ENCODE measurements around the gene TOR1B.

TOR1B gene

DNA sequence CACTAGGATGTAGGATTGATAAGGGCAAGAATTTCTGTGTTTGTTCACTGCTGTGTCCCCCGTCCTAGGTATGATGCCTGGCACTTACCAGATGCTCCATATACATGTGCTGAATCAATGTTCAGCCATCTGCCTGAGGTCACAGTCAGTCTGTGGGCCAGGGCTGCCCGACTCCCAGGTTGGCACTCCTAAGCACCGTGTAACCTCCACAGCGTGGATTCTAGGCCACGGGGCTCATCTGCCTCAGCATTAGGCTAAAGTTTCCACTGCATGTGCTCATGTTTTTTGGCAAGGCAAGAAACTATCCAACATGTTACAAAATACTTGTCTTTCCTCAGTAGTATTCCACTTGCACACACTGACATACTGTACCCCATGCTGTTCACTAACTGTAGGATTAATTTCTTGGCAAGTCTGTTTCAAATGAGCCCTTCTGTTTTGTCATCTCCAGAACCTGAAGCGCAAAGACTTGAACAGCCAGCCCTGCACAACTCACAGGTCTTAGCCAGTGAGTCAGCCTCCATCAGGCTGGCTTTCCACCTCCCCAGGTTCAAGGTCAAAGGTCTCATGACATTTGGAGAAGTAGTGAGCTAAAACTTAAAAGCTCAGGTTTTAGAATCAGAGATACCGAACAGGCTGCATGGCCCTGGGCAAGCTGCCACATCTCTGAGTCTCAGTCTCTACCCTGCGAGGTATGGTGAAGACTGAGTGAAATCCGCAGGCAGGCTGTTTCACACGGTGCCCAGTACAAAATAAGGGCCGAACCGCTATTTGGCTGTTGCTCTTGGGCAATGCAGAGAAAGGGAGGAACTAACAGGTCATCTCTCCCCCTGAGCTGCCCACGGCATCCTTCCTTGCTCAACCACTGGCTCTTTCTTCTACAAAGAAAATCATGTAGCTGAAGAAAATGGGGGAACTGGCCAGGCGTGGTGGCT lies 13.8 kb downstream of the TOR1B start:
- H3K27me3 Mint-ChIP-seq = no peaks in the 10 kb centered on the region
- H3K9me3 Mint-ChIP-seq = no peaks in the 10 kb centered on the region
- H3K4me1 Mint-ChIP-seq = peaks cover 15% of the 10 kb centered on the region
- ATAC-seq (no peak), DNase-seq (no peak)
- peak overlapping the region; percentile 34 to 75 for H3K27ac Mint-ChIP-seq
- no peak overlapping the region for H3K4me3 Mint-ChIP-seq

DNA sequence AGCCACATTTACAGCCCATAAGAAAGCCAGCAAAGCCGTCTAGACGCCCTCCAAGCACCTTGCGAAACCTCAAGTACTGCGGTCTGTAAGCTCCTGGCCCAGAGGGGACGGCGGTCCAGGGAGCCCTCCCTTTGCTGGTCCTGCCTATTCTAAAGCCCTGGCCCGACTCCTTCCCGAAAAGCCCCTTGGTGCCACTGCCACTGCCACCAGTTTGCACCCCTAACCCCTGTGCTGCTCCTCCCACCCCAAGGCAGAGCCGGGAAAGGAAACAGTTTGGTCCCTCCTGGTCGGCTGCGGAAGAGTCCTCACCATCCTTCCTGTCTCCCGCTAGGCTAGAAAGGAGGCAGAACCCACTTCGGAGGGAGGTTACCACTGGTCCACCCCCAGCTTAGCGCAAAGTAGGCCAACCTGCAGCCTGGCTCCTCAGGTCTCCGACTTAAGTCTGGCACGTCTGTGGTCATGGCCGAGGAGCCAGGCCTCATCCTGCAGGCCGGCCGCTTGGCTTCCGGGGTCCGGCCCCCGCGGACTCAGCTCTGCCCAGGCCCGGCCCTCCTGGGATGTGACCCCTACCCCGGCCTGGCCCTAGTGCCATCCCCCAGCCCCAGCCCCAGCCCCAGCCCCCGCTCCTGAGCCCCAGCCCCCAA lies 20.0 kb downstream of the TOR1B start:
- DNase-seq = peak in 1 of 2 donors; percentile 35
- Mint-ChIP-seq H3K4me3 (peak overlapping the region; percentile 89 to 94), H3K27me3 (no peaks in the 10 kb centered on the region), H3K27ac (peak overlapping the region; percentile 66 to 89), H3K9me3 (no peaks in the 10 kb centered on the region), H3K4me1 (peaks cover 21% of the 10 kb centered on the region)
- peak; percentile 39 for ATAC-seq

DNA sequence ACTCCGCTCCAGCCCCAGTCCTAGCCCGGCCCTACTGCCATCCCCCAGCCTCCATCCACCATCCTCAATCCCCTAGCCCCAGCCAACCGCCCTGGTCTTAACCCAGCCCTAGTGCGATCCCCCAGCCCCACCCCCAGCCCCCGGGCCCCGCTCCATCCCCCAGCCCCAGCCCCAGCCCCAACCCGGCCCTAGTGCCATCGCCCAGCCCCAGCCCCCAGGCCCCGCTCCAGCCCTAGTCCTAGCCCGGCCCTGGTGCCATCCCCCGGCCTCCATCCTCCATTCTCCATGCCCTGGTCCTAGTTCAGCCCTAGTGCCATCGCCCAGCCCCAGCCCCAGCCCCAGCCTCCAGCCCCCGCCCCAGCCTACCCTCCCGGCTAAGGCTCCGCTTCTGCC lies 20.6 kb downstream of the TOR1B start:
- Mint-ChIP-seq H3K9me3 (no peaks in the 10 kb centered on the region), H3K4me1 (peaks cover 18% of the 10 kb centered on the region), H3K27ac (peak overlapping the region; percentile 91 to 97), H3K27me3 (no peaks in the 10 kb centered on the region), H3K4me3 (peak overlapping the region; percentile 89 to 94)
- peak; percentile 67 for ATAC-seq
- no peak for DNase-seq

DNA sequence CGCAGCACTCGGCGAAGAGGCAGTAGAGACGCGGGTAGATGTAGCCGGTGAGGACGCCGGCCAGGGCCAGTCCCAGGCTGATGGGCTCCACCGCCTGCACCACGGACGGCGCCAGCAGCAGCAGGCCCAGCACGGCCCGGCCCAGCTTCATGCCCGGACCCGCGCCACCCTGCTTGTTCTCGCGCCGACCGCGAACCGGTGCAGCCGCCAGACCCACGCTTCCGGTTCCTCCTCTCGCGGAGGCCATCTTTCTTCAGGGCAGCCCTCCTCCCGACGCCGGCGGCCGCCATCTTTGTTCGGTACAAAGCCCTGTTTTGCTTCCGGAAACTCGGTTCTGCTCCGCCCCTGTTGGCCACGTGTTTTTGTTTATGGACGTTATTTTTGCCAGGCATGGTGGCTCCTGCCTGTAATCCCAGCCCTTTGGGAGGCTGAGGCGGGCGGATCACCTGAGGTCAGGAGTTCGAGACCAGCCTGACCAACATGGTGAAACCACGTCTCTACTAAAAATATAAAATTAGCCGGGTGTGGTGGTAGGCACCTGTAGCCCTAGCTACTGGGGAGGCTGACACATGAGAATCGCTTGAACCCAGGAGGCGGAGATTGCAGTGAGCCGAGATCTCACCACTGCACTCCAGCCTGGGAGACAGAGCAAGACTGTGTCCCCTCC lies 21.1 kb downstream of the TOR1B start, which contains the start of gene TOR1A:
Gene TOR1A (minus strand): TSS at position 202 of the 667 bp plus-strand sequence. CDS start 51 bp downstream, at position 151.
- H3K27me3 Mint-ChIP-seq = no peaks in the 10 kb centered on the region
- ATAC-seq (peak; percentile 91), DNase-seq (peak; percentile 88 to 93)
- peak within 1 kb of the TSS; percentile 91 to 97 for H3K27ac Mint-ChIP-seq
- H3K4me3 Mint-ChIP-seq = peak within 1 kb of the TSS; percentile 89 to 94
- H3K9me3 Mint-ChIP-seq = no peaks in the 10 kb centered on the region
- H3K4me1 Mint-ChIP-seq = peaks cover 12% of the 10 kb centered on the region

DNA sequence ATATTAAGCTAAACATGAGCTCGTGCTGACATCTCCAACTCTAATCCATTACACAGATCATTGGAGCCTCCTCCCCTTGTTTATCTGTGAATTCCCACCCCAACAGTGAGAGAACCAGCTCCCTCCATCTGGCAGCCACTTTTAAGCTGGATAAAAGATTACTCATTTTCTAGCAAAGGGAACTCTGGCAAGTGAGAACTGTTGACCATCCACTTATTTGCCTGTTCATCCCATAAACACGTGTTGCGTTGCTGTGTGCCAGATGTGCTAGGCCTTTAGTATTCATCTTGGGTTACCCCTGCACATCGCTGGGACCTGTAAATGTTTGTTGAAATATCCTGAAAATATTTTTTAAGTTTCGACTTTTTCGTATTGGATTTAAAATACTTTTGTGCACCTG lies 23.4 kb downstream of the TOR1B start:
- Mint-ChIP-seq H3K4me3 (no peak overlapping the region), H3K27ac (no peak overlapping the region), H3K27me3 (no peaks in the 10 kb centered on the region), H3K9me3 (no peaks in the 10 kb centered on the region), H3K4me1 (peaks cover 12% of the 10 kb centered on the region)
- ATAC-seq (no peak), DNase-seq (no peak)

DNA sequence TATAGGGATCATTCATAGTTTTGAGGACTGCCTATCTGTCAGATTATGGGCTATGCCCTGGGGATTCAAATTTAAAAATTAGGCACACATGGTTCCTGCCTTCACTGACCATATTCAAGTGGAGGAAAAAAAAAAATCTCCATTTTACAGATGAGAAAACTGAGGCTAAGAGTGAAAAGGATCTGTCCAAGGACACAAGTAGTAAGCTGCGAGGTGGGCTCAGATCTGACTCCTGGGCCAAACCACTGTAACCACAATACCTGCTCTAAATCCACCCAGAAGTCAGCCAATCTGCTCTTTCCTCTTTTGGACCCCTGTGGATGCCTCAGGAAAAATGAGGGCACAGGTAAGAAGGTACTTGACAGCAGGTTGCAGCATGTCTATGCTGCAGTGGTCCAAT lies 23.8 kb downstream of the TOR1B start:
- Mint-ChIP-seq H3K27ac (peak overlapping the region in 1 of 2 donors; percentile 12), H3K9me3 (no peaks in the 10 kb centered on the region), H3K27me3 (no peaks in the 10 kb centered on the region), H3K4me3 (no peak overlapping the region), H3K4me1 (peaks cover 12% of the 10 kb centered on the region)
- no peak for DNase-seq
- ATAC-seq = no peak

DNA sequence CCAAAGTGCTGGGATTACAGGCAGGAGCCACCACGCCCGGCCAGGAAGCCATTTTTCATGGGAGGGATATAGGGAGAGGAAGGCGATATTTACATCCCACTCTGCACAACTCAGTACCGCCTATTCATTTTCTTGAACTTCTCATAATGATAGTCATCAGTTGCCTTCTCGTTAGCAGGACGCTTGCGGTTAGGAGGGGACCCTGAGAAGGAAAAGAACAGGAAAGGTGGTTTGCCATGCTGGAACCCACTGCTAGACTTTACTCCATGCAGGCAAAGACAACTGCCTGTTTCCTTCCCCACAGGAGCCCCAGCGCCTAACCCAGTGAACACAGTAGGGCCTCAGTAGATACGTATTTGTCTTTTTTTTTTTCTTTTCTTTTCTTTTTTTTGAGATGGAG lies 25.1 kb downstream of the TOR1B start:
- no peak for DNase-seq
- H3K4me1 Mint-ChIP-seq = peaks cover 3% of the 10 kb centered on the region
- ATAC-seq = no peak
- H3K9me3 Mint-ChIP-seq = no peaks in the 10 kb centered on the region
- no peak overlapping the region for H3K4me3 Mint-ChIP-seq
- no peaks in the 10 kb centered on the region for H3K27me3 Mint-ChIP-seq
- peak overlapping the region; percentile 57 to 59 for H3K27ac Mint-ChIP-seq

DNA sequence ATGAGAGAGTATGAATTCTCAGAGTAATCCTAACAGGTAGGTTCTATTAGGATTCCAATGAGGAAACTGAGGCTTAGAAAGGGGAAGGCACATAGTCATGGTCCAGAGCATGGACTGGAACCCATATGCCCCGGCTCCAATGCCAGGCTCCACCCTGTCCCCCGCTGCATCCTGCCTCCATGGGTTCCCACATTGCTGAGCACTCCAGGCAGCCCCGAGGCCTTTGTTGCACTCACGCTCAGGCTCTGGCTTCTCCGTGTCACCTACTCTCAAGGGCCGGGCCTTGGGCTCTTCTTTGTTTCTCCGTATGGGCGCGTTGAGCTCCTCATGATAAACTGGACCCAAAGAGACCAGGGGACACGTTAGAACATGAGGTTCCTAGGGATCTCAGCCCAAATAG lies 26.0 kb downstream of the TOR1B start:
- H3K4me3 Mint-ChIP-seq = no peak overlapping the region
- H3K27me3 Mint-ChIP-seq = no peaks in the 10 kb centered on the region
- H3K4me1 Mint-ChIP-seq = peaks cover 10% of the 10 kb centered on the region
- H3K27ac Mint-ChIP-seq = peak overlapping the region in 1 of 2 donors; percentile 28
- no peaks in the 10 kb centered on the region for H3K9me3 Mint-ChIP-seq
- DNase-seq (no peak), ATAC-seq (no peak)

DNA sequence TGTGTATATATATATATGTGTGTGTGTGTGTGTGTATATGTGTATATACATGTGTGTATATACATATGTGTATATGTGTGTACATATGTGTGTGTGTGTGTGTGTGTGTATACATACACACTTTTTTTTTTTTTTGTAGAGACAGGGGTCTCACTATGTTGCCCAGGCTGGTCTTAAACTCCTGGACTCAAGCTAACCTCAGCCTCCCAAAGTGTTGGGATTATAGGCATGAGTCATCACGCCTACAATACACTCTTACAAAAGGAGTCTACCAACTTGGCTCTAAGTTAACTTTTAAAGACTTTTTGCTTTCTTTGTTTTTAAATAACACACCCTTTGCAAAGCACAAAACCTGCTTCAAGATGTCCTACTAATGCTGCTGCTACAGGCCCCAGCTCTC lies 30.0 kb downstream of the TOR1B start:
- peaks cover 34% of the 10 kb centered on the region for H3K4me1 Mint-ChIP-seq
- H3K4me3 Mint-ChIP-seq = peak overlapping the region in 1 of 2 donors; percentile 93
- no peaks in the 10 kb centered on the region for H3K9me3 Mint-ChIP-seq
- no peaks in the 10 kb centered on the region for H3K27me3 Mint-ChIP-seq
- DNase-seq = no peak
- ATAC-seq = no peak
- peak overlapping the region in 1 of 2 donors; percentile 46 for H3K27ac Mint-ChIP-seq

DNA sequence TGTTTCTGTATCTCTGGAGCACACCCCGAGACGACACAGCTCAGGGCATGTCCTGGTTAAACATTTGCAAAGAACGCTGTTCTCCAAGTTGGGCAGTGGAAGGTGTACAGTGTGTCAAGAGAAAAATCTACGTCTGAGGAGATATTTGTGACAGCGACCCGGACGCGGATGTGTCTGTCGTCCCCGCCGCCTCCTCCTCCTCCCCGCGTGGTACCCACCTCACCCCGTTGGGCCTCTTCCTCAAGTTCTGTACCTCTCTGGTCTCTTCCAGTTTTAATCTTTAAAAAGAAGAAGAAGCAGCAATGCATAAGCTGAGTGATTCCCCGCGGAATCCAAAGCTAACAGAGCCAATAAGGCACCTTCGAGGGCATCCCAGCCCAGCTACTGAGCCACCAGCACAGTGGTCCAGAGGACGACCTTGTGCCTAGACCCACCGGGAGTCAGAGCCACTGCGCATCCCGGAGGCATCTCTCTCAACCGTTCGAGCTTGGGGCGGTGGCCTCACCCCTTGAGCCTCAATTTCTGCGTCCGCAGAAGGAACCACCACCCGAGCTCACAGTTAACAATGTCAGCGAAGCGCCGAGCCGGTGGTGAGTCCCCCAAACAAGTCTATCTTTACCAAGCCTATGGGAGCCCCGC lies 31.6 kb downstream of the TOR1B start:
- peak in 1 of 2 donors; percentile 28 for DNase-seq
- Mint-ChIP-seq H3K4me1 (peaks cover 50% of the 10 kb centered on the region), H3K9me3 (no peaks in the 10 kb centered on the region), H3K4me3 (peak overlapping the region; percentile 93 to 96), H3K27ac (peak overlapping the region; percentile 97 to 98), H3K27me3 (no peaks in the 10 kb centered on the region)
- ATAC-seq = peak; percentile 11

DNA sequence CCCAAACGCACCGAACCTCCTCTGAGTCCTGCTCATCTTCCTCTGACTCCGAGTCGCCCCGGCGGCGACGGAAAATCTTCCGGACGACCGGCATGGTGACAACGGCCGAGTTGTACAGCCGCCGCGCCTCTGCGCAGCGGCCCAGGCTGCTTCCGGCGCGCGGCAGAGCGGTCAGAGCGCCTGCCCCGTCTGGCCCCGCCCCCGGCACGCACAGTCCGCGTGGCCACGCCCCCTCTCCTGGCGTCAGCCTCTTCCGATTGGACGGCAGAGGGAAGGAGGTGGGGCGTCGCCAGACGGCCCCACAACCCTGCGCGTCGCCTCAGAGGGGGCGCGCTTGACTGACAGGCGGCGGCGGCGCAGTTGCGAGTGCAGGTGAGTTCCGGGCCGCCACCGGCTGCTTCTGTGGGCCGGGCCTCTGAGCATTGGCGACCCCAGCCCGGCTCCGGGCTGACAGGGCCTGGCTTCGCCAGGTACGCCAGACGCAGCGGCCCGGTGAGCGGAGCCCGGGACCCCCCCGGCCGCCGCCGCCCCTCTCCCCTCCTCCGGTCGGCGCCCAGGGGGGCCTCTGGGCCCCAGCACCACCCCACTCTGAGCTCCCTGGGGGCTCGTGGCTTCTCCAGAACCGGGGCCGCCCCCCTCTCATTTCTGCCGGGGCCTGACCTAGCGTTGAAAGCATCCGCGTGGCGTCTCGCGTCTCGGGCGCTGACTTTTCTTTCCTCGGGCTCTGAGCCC lies 32.3 kb downstream of the TOR1B start, which contains the start of the genes C9orf78 and USP20:
Gene C9orf78 (minus strand): TSS at position 148 of the 732 bp plus-strand sequence. CDS start 54 bp downstream, at position 94.
Gene USP20 (plus strand): TSS at position 331 of the 732 bp plus-strand sequence. CDS start 17,098 bp downstream, outside the sequence.
- Mint-ChIP-seq H3K9me3 (no peaks in the 10 kb centered on the region), H3K4me1 (peaks cover 57% of the 10 kb centered on the region), H3K27ac (peak within 1 kb of the TSS; percentile 97 to 98), H3K27me3 (no peaks in the 10 kb centered on the region), H3K4me3 (peak within 1 kb of the TSS; percentile 93 to 96)
- DNase-seq (peak; percentile 98), ATAC-seq (peak; percentile 91)

DNA sequence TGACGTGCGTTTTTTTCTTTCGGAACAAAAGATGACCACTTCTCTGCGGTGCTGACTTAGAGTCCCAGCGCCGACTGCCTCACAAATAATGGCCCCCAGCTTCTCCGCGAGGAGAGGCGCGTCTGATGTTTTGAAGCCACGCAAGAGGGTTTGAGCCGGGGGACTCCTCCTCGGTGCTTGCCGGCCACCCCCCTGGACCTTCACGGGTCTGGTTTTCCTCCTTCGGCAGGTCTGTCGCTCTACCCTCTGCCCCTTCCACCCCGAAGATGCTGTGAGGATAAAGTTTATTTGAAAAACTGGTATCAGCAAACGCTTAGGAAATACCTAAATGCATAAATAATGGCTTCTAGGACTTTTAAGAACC lies 32.9 kb downstream of the TOR1B start:
- Mint-ChIP-seq H3K4me1 (peaks cover 62% of the 10 kb centered on the region), H3K27me3 (no peaks in the 10 kb centered on the region), H3K27ac (peak overlapping the region; percentile 88 to 97), H3K4me3 (peak overlapping the region; percentile 93 to 96), H3K9me3 (no peaks in the 10 kb centered on the region)
- peak; percentile 10 for ATAC-seq
- DNase-seq = no peak

DNA sequence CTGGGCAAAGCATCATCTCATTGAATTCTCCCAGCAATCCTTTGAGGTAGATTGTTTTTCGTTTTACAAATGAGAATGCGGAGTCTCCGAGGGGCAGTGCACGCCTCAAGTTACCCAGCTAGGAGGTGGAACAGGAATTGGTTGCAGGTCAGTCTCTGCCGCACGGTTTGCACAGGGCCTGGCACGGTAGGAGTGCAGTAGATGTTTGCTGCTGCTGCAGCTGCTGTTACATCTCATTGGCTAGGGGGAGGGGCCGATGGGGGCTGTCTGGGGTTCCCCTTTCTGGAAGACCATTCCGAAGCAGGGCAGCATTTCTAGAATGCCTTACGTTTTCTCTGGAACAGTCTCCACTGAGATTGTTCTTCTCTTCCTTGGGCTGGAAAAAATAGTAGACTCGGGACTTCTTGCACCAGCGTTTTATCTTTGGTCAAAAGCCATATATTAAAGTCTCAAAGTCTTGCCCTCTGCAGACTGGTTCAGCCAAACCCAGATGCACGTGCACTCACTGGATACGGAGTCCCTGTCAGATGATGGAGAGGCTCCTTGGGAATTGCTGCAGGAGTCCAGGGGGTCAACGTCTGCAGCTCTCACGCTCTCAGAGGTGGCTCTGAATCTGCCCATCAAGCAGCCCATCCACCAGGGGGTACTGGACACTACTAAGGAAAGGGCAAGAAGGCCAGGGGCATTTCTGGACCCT lies 33.5 kb downstream of the TOR1B start:
- H3K27ac Mint-ChIP-seq = peak overlapping the region; percentile 88 to 97
- H3K4me1 Mint-ChIP-seq = peaks cover 68% of the 10 kb centered on the region
- no peaks in the 10 kb centered on the region for H3K9me3 Mint-ChIP-seq
- DNase-seq = peak; percentile 27 to 54
- H3K4me3 Mint-ChIP-seq = peak overlapping the region; percentile 93 to 96
- ATAC-seq = peak; percentile 22
- H3K27me3 Mint-ChIP-seq = no peaks in the 10 kb centered on the region

DNA sequence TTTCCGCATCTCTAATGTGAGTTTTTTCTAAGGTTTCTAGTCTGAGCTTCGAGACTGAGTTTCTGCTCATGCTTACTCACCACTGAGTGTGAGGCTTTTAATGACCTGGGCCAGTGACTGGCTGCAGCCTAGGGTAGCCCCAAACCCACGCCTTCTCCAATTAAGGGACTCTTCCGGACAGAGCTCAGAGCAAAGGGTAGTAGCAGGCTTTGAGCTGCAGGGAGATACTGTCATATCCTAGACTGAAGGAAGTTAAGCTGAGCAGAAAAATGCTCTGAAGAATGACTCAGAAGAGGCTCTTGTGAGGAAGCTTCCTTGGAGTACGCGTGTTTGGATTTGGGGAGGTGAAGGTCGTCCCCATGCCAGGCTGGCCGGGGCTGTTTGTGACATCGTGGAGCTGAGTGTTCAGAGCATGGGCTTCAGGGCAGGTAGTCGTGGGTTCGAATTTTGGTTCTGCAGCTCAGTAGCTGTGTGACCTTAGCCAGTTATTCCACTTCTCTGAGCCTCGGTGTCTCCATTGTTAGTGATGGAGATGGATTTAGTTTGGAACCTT lies 35.8 kb downstream of the TOR1B start:
- ATAC-seq = peak; percentile 72
- Mint-ChIP-seq H3K9me3 (no peaks in the 10 kb centered on the region), H3K4me3 (peak overlapping the region; percentile 74 to 82)

More for the DNA sequence above, 35.8 kb downstream of the TOR1B start:
- Mint-ChIP-seq H3K27me3 (no peaks in the 10 kb centered on the region), H3K27ac (peak overlapping the region; percentile 75 to 91), H3K4me1 (peaks cover 68% of the 10 kb centered on the region)
- DNase-seq = peak in 1 of 2 donors; percentile 65
